WERI-Rb-1 (cell line): ENCODE measurements around the gene TBC1D16.
A peak's percentile ranks its signal among the peaks of the same experiment; 100 is the strongest.

Experiments used
- DNase-seq: peaks from one replicate; pipeline ENCODE4 v3.0.0-alpha.2; 2020
- H3K27ac ChIP-seq: fragments of 250-450 bp; sonication (Bioruptor Pico); 2 replicates; pipeline ENCODE4 v1.5.1; 2020; ENCODE audit warnings: mild to moderate bottlenecking, moderate library complexity
- H3K27me3 ChIP-seq: fragments of 250-450 bp; sonication (Bioruptor Pico); 2 replicates; pipeline ENCODE4 v1.5.1; 2021; ENCODE audit warnings: mild to moderate bottlenecking, low read depth, moderate library complexity; ENCODE audit not compliant: insufficient read depth, severe bottlenecking
- H3K36me3 ChIP-seq: fragments of 250-450 bp; sonication (Bioruptor Pico); 2 replicates; pipeline ENCODE4 v1.5.1; 2020; ENCODE audit warnings: mild to moderate bottlenecking, moderate library complexity
- H3K4me3 ChIP-seq: 2 replicates; pipeline ENCODE4 v1.5.1; 2011; ENCODE audit warnings: low read depth, mild to moderate bottlenecking, control low read depth, low read length
- H3K9me3 ChIP-seq: fragments of 250-450 bp; sonication (Bioruptor Pico); 2 replicates; pipeline ENCODE4 v1.5.1; 2021; ENCODE audit warnings: mild to moderate bottlenecking, moderate library complexity; ENCODE audit not compliant: severe bottlenecking
- TF ChIP-seq, protein P1 (sequence below): IDR thresholded peaks from 2 replicates; pipeline ENCODE4 v1.5.1; 2011; ENCODE audit warnings: low read depth, mild to moderate bottlenecking, control low read depth, inconsistent platforms, low read length

TBC1D16 gene

DNA sequence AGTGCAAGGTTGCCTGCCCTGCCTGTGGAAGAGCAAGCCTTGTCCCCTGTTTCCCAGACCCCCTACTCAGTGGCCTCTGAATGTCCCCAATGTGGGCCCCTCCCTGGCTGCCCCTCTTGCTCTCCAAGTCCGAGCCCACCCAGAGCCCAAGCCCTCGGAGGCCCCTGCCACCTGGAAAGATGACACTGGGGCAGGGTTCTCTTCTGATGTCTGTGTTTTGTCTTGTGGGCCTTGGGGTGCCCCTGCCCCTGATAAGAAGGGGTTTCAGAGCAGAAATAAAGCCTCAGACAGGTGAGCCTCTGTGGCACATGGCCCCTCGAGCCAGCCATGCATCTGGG is 111.1 kb downstream of the TBC1D16 start:
- TF ChIP-seq, protein P1, sequence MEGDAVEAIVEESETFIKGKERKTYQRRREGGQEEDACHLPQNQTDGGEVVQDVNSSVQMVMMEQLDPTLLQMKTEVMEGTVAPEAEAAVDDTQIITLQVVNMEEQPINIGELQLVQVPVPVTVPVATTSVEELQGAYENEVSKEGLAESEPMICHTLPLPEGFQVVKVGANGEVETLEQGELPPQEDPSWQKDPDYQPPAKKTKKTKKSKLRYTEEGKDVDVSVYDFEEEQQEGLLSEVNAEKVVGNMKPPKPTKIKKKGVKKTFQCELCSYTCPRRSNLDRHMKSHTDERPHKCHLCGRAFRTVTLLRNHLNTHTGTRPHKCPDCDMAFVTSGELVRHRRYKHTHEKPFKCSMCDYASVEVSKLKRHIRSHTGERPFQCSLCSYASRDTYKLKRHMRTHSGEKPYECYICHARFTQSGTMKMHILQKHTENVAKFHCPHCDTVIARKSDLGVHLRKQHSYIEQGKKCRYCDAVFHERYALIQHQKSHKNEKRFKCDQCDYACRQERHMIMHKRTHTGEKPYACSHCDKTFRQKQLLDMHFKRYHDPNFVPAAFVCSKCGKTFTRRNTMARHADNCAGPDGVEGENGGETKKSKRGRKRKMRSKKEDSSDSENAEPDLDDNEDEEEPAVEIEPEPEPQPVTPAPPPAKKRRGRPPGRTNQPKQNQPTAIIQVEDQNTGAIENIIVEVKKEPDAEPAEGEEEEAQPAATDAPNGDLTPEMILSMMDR: no peak
- no peak overlapping the region for H3K4me3 ChIP-seq
- H3K27me3 ChIP-seq: no peaks in the 10 kb centered on the region
- H3K27ac ChIP-seq: no peak overlapping the region
- H3K36me3 ChIP-seq: no peaks in the 10 kb centered on the region
- DNase-seq: no peak
- H3K9me3 ChIP-seq: no peaks in the 10 kb centered on the region

GRCh38 chr17:79923974-79924638 is 111.6 kb downstream of the TBC1D16 start:
- Histone ChIP-seq H3K27ac (no peak overlapping the region), H3K9me3 (no peaks in the 10 kb centered on the region), H3K4me3 (no peak overlapping the region), H3K36me3 (no peaks in the 10 kb centered on the region), H3K27me3 (no peaks in the 10 kb centered on the region)
- peak; percentile 91 for DNase-seq
- TF ChIP-seq, protein P1: peak; percentile 99

- Histone ChIP-seq H3K4me3 (no peak overlapping the region), H3K27me3 (no peaks in the 10 kb centered on the region), H3K36me3 (no peaks in the 10 kb centered on the region), H3K27ac (no peak overlapping the region), H3K9me3 (no peaks in the 10 kb centered on the region)
- TF ChIP-seq, protein P1: no peak
- DNase-seq: no peak
Measured at GRCh38 chr17:79922798-79923197, 112.9 kb downstream of the TBC1D16 start.

GRCh38 chr17:79922116-79922601 is 113.5 kb downstream of the TBC1D16 start:
- H3K27me3 ChIP-seq: no peaks in the 10 kb centered on the region
- DNase-seq: no peak
- H3K36me3 ChIP-seq: no peaks in the 10 kb centered on the region
- H3K9me3 ChIP-seq: no peaks in the 10 kb centered on the region
- TF ChIP-seq, protein P1: no peak
- no peak overlapping the region for H3K4me3 ChIP-seq
- no peak overlapping the region for H3K27ac ChIP-seq

DNA sequence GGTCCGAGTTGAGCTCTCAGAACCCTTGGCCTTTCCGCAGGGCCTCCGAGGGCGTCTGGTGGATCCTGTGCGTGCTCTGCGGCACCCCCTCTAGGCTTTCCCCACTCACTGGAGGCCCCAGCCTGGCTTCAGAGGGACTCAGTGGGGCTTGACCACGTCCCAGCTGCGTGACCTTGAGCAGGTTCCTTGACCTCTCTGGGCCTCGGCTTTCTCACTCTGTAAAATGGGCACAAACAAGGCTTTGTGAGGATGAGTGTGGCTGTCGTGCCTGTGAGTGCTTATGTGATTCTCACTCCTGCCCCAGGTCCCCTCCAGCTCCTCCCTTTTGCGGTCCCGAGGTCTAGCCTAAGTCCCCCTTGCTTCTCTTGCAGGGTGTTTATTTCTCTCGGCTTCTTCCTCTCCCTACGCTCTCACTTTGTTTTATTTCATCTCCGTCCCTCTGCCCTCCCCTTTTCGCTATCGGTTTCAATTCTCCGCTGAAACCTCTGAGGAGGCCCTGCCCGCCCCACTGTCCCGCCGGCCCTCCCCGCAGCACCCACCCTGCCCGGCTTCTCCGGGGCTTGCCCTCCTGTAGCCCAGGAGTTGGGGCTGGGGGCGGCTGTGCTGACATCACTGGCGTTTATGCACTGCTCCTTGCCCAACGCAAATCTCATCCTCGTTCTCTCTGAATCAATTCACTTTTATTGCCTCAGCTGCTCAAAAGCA is 114.1 kb downstream of the TBC1D16 start:
- DNase-seq: no peak
- Histone ChIP-seq H3K9me3 (no peaks in the 10 kb centered on the region), H3K27ac (no peak overlapping the region), H3K27me3 (no peaks in the 10 kb centered on the region), H3K4me3 (no peak overlapping the region), H3K36me3 (no peaks in the 10 kb centered on the region)
- TF ChIP-seq, protein P1: no peak
